GM23338 (cell line): ENCODE measurements around the gene DLX5. TPM values are rescaled to one million over a fixed set of nuclear protein-coding genes. Genes with fewer than 3 reads are reported as not detected.

Experiments used
- ATAC-seq: fragments of 200-7000 bp; cut with Tn5 transposase; 3 replicates; pipeline ENCODE4 v1.9.1; 2020
- DNase-seq: peaks from one replicate; pipeline ENCODE4 v3.0.0-alpha.2; 2015; ENCODE audit warnings: low spot score
- H2AFZ ChIP-seq: fragments of 200-600 bp; sonication (generic); 2 replicates; pipeline ENCODE4 v1.8.0; 2016; ENCODE audit warnings: antibody characterized with exemption, mild to moderate bottlenecking, moderate library complexity
- H3F3A ChIP-seq: fragments of 200-600 bp; sonication (generic); replicated peaks from 2 replicates; pipeline ENCODE4 v1.8.0; 2017; ENCODE audit warnings: antibody characterized with exemption, mixed run types, low read depth
- H3K27ac ChIP-seq: fragments of 200-600 bp; sonication (generic); 2 replicates; pipeline ENCODE4 v1.6.1; 2016; ENCODE audit warnings: low read depth
- H3K27me3 ChIP-seq: fragments of 200-600 bp; sonication (generic); 2 replicates; pipeline ENCODE4 v1.8.0; 2016; ENCODE audit warnings: mild to moderate bottlenecking, mixed run types, moderate library complexity; ENCODE audit not compliant: insufficient read depth
- H3K36me3 ChIP-seq: fragments of 200-600 bp; sonication (generic); 2 replicates; pipeline ENCODE4 v1.8.0; 2016; ENCODE audit warnings: mild to moderate bottlenecking; ENCODE audit not compliant: insufficient read depth
- H3K4me1 ChIP-seq: fragments of 200-600 bp; sonication (generic); 2 replicates; pipeline ENCODE4 v1.8.0; 2016; ENCODE audit warnings: mild to moderate bottlenecking, moderate library complexity; ENCODE audit not compliant: insufficient read depth
- H3K4me2 ChIP-seq: fragments of 200-600 bp; sonication (generic); 2 replicates; pipeline ENCODE4 v1.7.1; 2017; ENCODE audit warnings: mixed run types
- H3K4me3 ChIP-seq: fragments of 200-600 bp; sonication (generic); 2 replicates; pipeline ENCODE4 v1.6.1; 2016; ENCODE audit warnings: mixed run types
- H3K79me2 ChIP-seq: fragments of 200-600 bp; sonication (generic); replicated peaks from 2 replicates; pipeline ENCODE4 v1.8.0; 2017; ENCODE audit warnings: mild to moderate bottlenecking; ENCODE audit not compliant: insufficient read depth
- H3K9me2 ChIP-seq: fragments of 200-600 bp; sonication (generic); 2 replicates; pipeline ENCODE4 v1.8.0; 2017; ENCODE audit not compliant: insufficient read depth
- H4K20me1 ChIP-seq: fragments of 200-600 bp; sonication (generic); replicated peaks from 2 replicates; pipeline ENCODE4 v1.8.0; 2017; ENCODE audit warnings: mild to moderate bottlenecking; ENCODE audit not compliant: insufficient read depth
- H3K27ac Mint-ChIP-seq: 2 replicates; pipeline ENCODE4 v1.8.0; 2020; ENCODE audit warnings: inconsistent platforms, mild to moderate bottlenecking, moderate library complexity, mixed read lengths
- H3K27me3 Mint-ChIP-seq: 3 replicates; pipeline ENCODE4 v1.8.0; 2022; ENCODE audit warnings: low read depth, mild to moderate bottlenecking, moderate library complexity, mixed read lengths, inconsistent platforms; ENCODE audit not compliant: insufficient read depth, poor library complexity
- H3K36me3 Mint-ChIP-seq: 3 replicates; pipeline ENCODE4 v1.8.0; 2021; ENCODE audit warnings: low read depth, mild to moderate bottlenecking, inconsistent platforms, moderate library complexity, mixed read lengths
- H3K4me1 Mint-ChIP-seq: 3 replicates; pipeline ENCODE4 v1.8.0; 2020; ENCODE audit warnings: mild to moderate bottlenecking, inconsistent platforms, mixed read lengths
- H3K4me3 Mint-ChIP-seq: 3 replicates; pipeline ENCODE4 v1.8.0; 2021; ENCODE audit warnings: moderate library complexity, mild to moderate bottlenecking, inconsistent platforms, mixed read lengths
- H3K9me3 Mint-ChIP-seq: 3 replicates; pipeline ENCODE4 v1.8.0; 2020; ENCODE audit warnings: moderate library complexity, mild to moderate bottlenecking, inconsistent platforms, mixed read lengths
- CREB1 ChIP-seq: fragments of 250-450 bp; sonication (Bioruptor Pico); IDR thresholded peaks from 2 replicates; pipeline ENCODE4 v1.5.0; 2020; ENCODE audit warnings: low read depth, mild to moderate bottlenecking, moderate library complexity
- EZH2 ChIP-seq: fragments of 200-600 bp; sonication (generic); IDR thresholded peaks from one replicate; pipeline ENCODE4 v1.8.0; 2017; ENCODE audit warnings: antibody characterized with exemption, mild to moderate bottlenecking, low read depth; ENCODE audit not compliant: unreplicated experiment
- NANOG ChIP-seq: IDR thresholded peaks from 2 replicates; pipeline ENCODE4 v1.6.1; 2016; ENCODE audit warnings: antibody characterized with exemption, borderline replicate concordance
- REST ChIP-seq: IDR thresholded peaks from one replicate; pipeline ENCODE4 v1.6.1; 2018; ENCODE audit warnings: antibody characterized with exemption; ENCODE audit not compliant: unreplicated experiment
- STAT1 ChIP-seq: IDR thresholded peaks from one replicate; pipeline ENCODE4 v1.6.1; 2016; ENCODE audit warnings: antibody characterized with exemption; ENCODE audit not compliant: unreplicated experiment
- ZNF114 ChIP-seq: fragments of 250-450 bp; sonication (Bioruptor Pico); IDR thresholded peaks from 2 replicates; pipeline ENCODE4 v1.5.0; 2020; ENCODE audit warnings: mild to moderate bottlenecking, moderate library complexity
- ZNF331 ChIP-seq: fragments of 250-450 bp; sonication (Bioruptor Pico); IDR thresholded peaks from 2 replicates; pipeline ENCODE4 v1.5.0; 2020; ENCODE audit warnings: low read depth, mild to moderate bottlenecking, moderate library complexity
- ZNF462 ChIP-seq: fragments of 250-450 bp; sonication (Bioruptor Pico); IDR thresholded peaks from 2 replicates; pipeline ENCODE4 v1.5.0; 2020; ENCODE audit warnings: mild to moderate bottlenecking, moderate library complexity
- polyA plus RNA-seq: library from polyadenylated mRNA; unstranded; fragments of >200 nt; fragmentation: Nextera tagmentation; extraction: Ambion mirVana; gene quantifications from 2 replicates; pipeline ENCODE4 v1.2.1, GENCODE V29; 2016
- total RNA-seq: library from RNA; depleted of rRNA; stranded (reverse); fragments of >200 nt; shearing (Covaris generic); gene quantifications from 2 replicates; pipeline ENCODE4 v1.2.3, GENCODE V29; 2014

DLX5 gene
- total and polyA plus RNA-seq, 2 experiments from 2014 or later = not detected

GRCh38 chr7:96987719-96988118, 36.9 kb downstream of the DLX5 start:
- TF ChIP-seq REST (no peak), STAT1 (no peak), EZH2 (no peak), ZNF114 (CRISPR knock-in tag) (no peak), CREB1 (CRISPR knock-in tag) (no peak), ZNF462 (CRISPR knock-in tag) (no peak), NANOG (no peak), ZNF331 (CRISPR knock-in tag) (no peak)
- Mint-ChIP-seq H3K27ac (no peak overlapping the region), H3K4me1 (peaks cover 42% of the 10 kb centered on the region), H3K36me3 (no peaks in the 10 kb centered on the region), H3K9me3 (no peaks in the 10 kb centered on the region; the same call in 2 of the 3 replicates), H3K27me3 (peaks cover 74% of the 10 kb centered on the region), H3K4me3 (no peak overlapping the region)
- Histone ChIP-seq H3K9me2 (no peaks in the 10 kb centered on the region), H3K4me3 (no peak overlapping the region), H3K27ac (no peak overlapping the region), H2AFZ (no peak overlapping the region), H3F3A (0 out of 2 replicates have a peak, but pooled peaks cover 5% of the 10 kb centered on the region), H3K79me2 (no peaks in the 10 kb centered on the region), H3K27me3 (peaks cover 91% of the 10 kb centered on the region), H3K36me3 (no peaks in the 10 kb centered on the region), H3K4me2 (no peak overlapping the region), H3K4me1 (peaks cover 74% of the 10 kb centered on the region), H4K20me1 (peaks cover 3% of the 10 kb centered on the region; the same call in 1 of the 2 replicates)
- ATAC-seq (no peak), DNase-seq (no peak)
